Mesenchymal stem cell (in vitro differentiated cells and primary cell): ENCODE measurements around the gene TXNDC17.

ENCODE experiments used
- DNase-seq: peaks from one replicate; pipeline ENCODE4 v3.0.0-alpha.2; 2013
- H2AFZ ChIP-seq: one replicate; pipeline ENCODE4 v1.6.1; 2013; ENCODE audit warnings: low read depth, mild to moderate bottlenecking, control low read depth, inconsistent platforms, low read length, moderate library complexity
- H2AK5ac ChIP-seq: 2 replicates; pipeline ENCODE4 v1.6.1; 2013; ENCODE audit warnings: low read length, moderate library complexity, mild to moderate bottlenecking, inconsistent platforms; ENCODE audit not compliant: severe bottlenecking
- H2BK120ac ChIP-seq: one replicate; pipeline ENCODE4 v1.6.1; 2013; ENCODE audit warnings: low read depth, mild to moderate bottlenecking, inconsistent platforms, low read length, moderate library complexity
- H2BK12ac ChIP-seq, 2 experiments: one replicate each; pipeline ENCODE4 v1.6.1; 2013; ENCODE audit warnings: inconsistent platforms in 2 of 2, low read length in 2 of 2, mild to moderate bottlenecking in 2 of 2, moderate library complexity in 2 of 2, control low read depth in 1 of 2
- H2BK15ac ChIP-seq: one replicate; pipeline ENCODE4 v1.6.1; 2013; ENCODE audit warnings: mild to moderate bottlenecking, low read depth, inconsistent platforms; ENCODE audit not compliant: poor library complexity, severe bottlenecking
- H2BK5ac ChIP-seq: 2 replicates; pipeline ENCODE4 v1.6.1; 2013; ENCODE audit warnings: low read depth, mild to moderate bottlenecking, low read length, control low read depth, inconsistent platforms; ENCODE audit not compliant: poor library complexity, severe bottlenecking
- H3K14ac ChIP-seq, 2 experiments: one replicate each; pipeline ENCODE4 v1.6.1; 2013; ENCODE audit warnings: inconsistent platforms in 2 of 2, low read length in 2 of 2, control low read depth in 1 of 2, mild to moderate bottlenecking in 1 of 2, moderate library complexity in 1 of 2
- H3K18ac ChIP-seq, 2 experiments: one replicate each; pipeline ENCODE4 v1.6.1; 2013; ENCODE audit warnings: inconsistent platforms in 2 of 2, low read length in 2 of 2, control low read depth in 1 of 2, low read depth in 1 of 2, mild to moderate bottlenecking in 1 of 2
- H3K23ac ChIP-seq, 2 experiments: one replicate each; pipeline ENCODE4 v1.6.1; 2013; ENCODE audit warnings: inconsistent platforms in 2 of 2, low read length in 2 of 2, mild to moderate bottlenecking in 2 of 2, moderate library complexity in 2 of 2, control low read depth in 1 of 2
- H3K27ac ChIP-seq: 2 replicates; pipeline ENCODE4 v1.5.1; 2013; ENCODE audit warnings: mild to moderate bottlenecking, moderate library complexity, low read length, control low read depth, inconsistent platforms; ENCODE audit not compliant: poor library complexity, severe bottlenecking
- H3K27me3 ChIP-seq, 2 experiments: 2 replicates each; pipeline versions ENCODE4 v1.6.1 to v1.7.0; 2013; ENCODE audit warnings: low read length in 2 of 2, mild to moderate bottlenecking in 2 of 2, moderate library complexity in 2 of 2, control low read depth in 1 of 2, inconsistent platforms in 1 of 2; ENCODE audit not compliant: control insufficient read depth in 1 of 2, insufficient read depth in 1 of 2
- H3K36me3 ChIP-seq, 2 experiments: 2 replicates each; pipeline versions ENCODE4 v1.6.1 to v1.7.0; 2013; ENCODE audit warnings: low read length in 2 of 2, control low read depth in 1 of 2, inconsistent platforms in 1 of 2, low read depth in 1 of 2, mild to moderate bottlenecking in 1 of 2; ENCODE audit not compliant: insufficient read depth in 2 of 2, control insufficient read depth in 1 of 2
- H3K4ac ChIP-seq, 2 experiments: one replicate each; pipeline ENCODE4 v1.6.1; 2013; ENCODE audit warnings: inconsistent platforms in 2 of 2, low read length in 2 of 2, mild to moderate bottlenecking in 2 of 2, moderate library complexity in 2 of 2, control low read depth in 1 of 2, low read depth in 1 of 2
- H3K4me1 ChIP-seq: 2 replicates; pipeline ENCODE4 v1.6.1; 2013; ENCODE audit warnings: low read depth, low read length, control low read depth; ENCODE audit not compliant: control insufficient read depth, insufficient read depth
- H3K4me2 ChIP-seq: 2 replicates; pipeline ENCODE4 v1.6.1; 2013; ENCODE audit warnings: low read length, mild to moderate bottlenecking, inconsistent platforms; ENCODE audit not compliant: poor library complexity, severe bottlenecking
- H3K4me3 ChIP-seq, 2 experiments: 2 replicates each; pipeline versions ENCODE4 v1.5.1 to v1.7.0; 2013; ENCODE audit warnings: low read length in 2 of 2, mild to moderate bottlenecking in 2 of 2, control low read depth in 1 of 2, low read depth in 1 of 2; ENCODE audit not compliant: insufficient read depth in 1 of 2
- H3K79me1 ChIP-seq: replicated peaks from 2 replicates; pipeline ENCODE4 v1.6.1; 2013; ENCODE audit warnings: mild to moderate bottlenecking, control low read depth, low read length, inconsistent platforms; ENCODE audit not compliant: poor library complexity, severe bottlenecking
- H3K9ac ChIP-seq: 2 replicates; pipeline ENCODE4 v1.7.0; 2013; ENCODE audit warnings: mild to moderate bottlenecking, low read length, moderate library complexity
- H3K9me3 ChIP-seq: 2 replicates; pipeline ENCODE4 v1.7.0; 2013; ENCODE audit warnings: mild to moderate bottlenecking, low read length; ENCODE audit not compliant: control insufficient read depth
- H4K8ac ChIP-seq: one replicate; pipeline ENCODE4 v1.6.1; 2013; ENCODE audit warnings: inconsistent platforms, mild to moderate bottlenecking, low read length, moderate library complexity
- H4K91ac ChIP-seq: one replicate; pipeline ENCODE4 v1.6.1; 2013; ENCODE audit warnings: mild to moderate bottlenecking, low read length, inconsistent platforms
- WGBS: methylation state at CpG from one replicate; pipeline ENCODE4 v1.1.7; 2013; ENCODE audit warnings: mixed read lengths; 5-methylcytosine and 5-hydroxymethylcytosine counted together

Gene TXNDC17

GRCh38 chr17:6599364-6599763 is 41.5 kb upstream of the TXNDC17 start:
- DNase-seq = no peak
- Histone ChIP-seq H2BK120ac (no peak overlapping the region), H4K91ac (no peak overlapping the region), H3K4me1 (no peaks in the 10 kb centered on the region), H2BK15ac (no peak overlapping the region), H3K18ac (no peak overlapping the region), H2AFZ (no peak overlapping the region), H3K27me3 (no peaks in the 10 kb centered on the region), H4K8ac (no peak overlapping the region), H3K36me3 (peaks cover 16 to 89% of the 10 kb centered on the region in 2 experiments), H3K79me1 (peaks cover 25% of the 10 kb centered on the region), H3K9ac (no peak overlapping the region), H3K4me2 (no peak overlapping the region), H2AK5ac (no peak overlapping the region), H2BK12ac (no peak overlapping the region), H3K9me3 (no peaks in the 10 kb centered on the region), H2BK5ac (no peak overlapping the region), H3K4ac (no peak overlapping the region), H3K27ac (no peak overlapping the region), H3K4me3 (no peak overlapping the region), H3K23ac (no peak overlapping the region), H3K14ac (no peak overlapping the region)

- Histone ChIP-seq H3K4me2 (no peak overlapping the region), H3K4ac (no peak overlapping the region), H3K79me1 (peaks cover 29% of the 10 kb centered on the region), H2BK5ac (no peak overlapping the region), H4K8ac (no peak overlapping the region), H3K18ac (no peak overlapping the region), H3K23ac (no peak overlapping the region), H4K91ac (no peak overlapping the region), H3K9me3 (no peaks in the 10 kb centered on the region), H3K36me3 (peaks cover 20 to 91% of the 10 kb centered on the region in 2 experiments), H3K4me1 (no peaks in the 10 kb centered on the region), H2BK15ac (no peak overlapping the region), H3K14ac (no peak overlapping the region), H3K27me3 (no peaks in the 10 kb centered on the region), H3K27ac (no peak overlapping the region), H2BK120ac (no peak overlapping the region), H3K4me3 (no peak overlapping the region), H2BK12ac (no peak overlapping the region), H3K9ac (no peak overlapping the region), H2AFZ (no peak overlapping the region), H2AK5ac (no peak overlapping the region)
- WGBS = 100% methylated on average over 2 of the region's 2 CpGs
- DNase-seq = no peak
Measured at GRCh38 chr17:6602141-6602540, 38.7 kb upstream of the TXNDC17 start.

GRCh38 chr17:6603744-6604325 is 37.0 kb upstream of the TXNDC17 start:
- no peak for DNase-seq
- Histone ChIP-seq H2AFZ (no peak overlapping the region), H3K4me2 (no peak overlapping the region), H3K18ac (no peak overlapping the region), H3K23ac (no peak overlapping the region), H3K27ac (no peak overlapping the region), H2BK120ac (no peak overlapping the region), H3K27me3 (no peaks in the 10 kb centered on the region), H3K4me3 (no peak overlapping the region), H4K8ac (no peak overlapping the region), H3K4ac (no peak overlapping the region), H3K9me3 (no peaks in the 10 kb centered on the region), H3K4me1 (no peaks in the 10 kb centered on the region), H3K79me1 (peaks cover 29% of the 10 kb centered on the region), H2BK15ac (no peak overlapping the region), H4K91ac (no peak overlapping the region), H2BK12ac (no peak overlapping the region), H3K36me3 (peaks cover 22 to 91% of the 10 kb centered on the region in 2 experiments), H2BK5ac (no peak overlapping the region), H3K9ac (no peak overlapping the region), H3K14ac (no peak overlapping the region), H2AK5ac (no peak overlapping the region)
- WGBS = 91% methylated on average over 3 of the region's 3 CpGs

DNA sequence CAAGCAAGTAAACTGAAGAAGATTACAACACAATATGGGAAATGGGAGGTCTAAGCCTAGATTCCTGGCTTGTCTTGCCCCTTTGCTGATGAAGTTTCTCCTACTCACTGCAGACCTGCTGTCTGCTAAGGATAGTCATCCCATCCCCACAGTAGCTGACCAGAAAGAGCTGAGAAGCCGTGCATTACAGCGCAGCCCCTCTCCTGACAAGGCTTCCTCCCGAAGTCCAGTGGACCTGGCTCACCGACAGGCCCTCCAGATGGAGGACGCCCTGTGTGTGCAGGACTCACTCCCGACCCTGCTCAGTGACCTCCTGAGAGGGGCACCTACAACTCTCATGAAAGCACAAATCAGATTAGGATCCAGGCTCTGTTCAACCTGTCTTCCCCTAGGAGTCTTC is 35.7 kb upstream of the TXNDC17 start:
- Histone ChIP-seq H2AK5ac (no peak overlapping the region), H3K4ac (no peak overlapping the region), H2BK5ac (no peak overlapping the region), H2AFZ (no peak overlapping the region), H3K23ac (no peak overlapping the region), H3K4me3 (no peak overlapping the region), H3K18ac (no peak overlapping the region), H2BK120ac (no peak overlapping the region), H3K9ac (no peak overlapping the region), H2BK12ac (no peak overlapping the region), H3K36me3 (peaks cover 24 to 91% of the 10 kb centered on the region in 2 experiments), H4K8ac (no peak overlapping the region), H3K79me1 (peaks cover 33% of the 10 kb centered on the region), H3K9me3 (no peaks in the 10 kb centered on the region), H2BK15ac (no peak overlapping the region), H3K4me1 (no peaks in the 10 kb centered on the region), H3K14ac (no peak overlapping the region), H4K91ac (no peak overlapping the region), H3K27ac (no peak overlapping the region), H3K4me2 (no peak overlapping the region), H3K27me3 (no peaks in the 10 kb centered on the region)
- DNase-seq = no peak
- WGBS = 96% methylated on average over 6 of the region's 6 CpGs
